Measurements from ENCODE around the gene LAMA2. TPM values are rescaled to one million over a fixed set of nuclear protein-coding genes. Genes with fewer than 3 reads are reported as not detected.
"Not testable (repeated sequence)": the region's sequence is repeated elsewhere in the genome, so short reads cannot be mapped to it uniquely, and the experiment has no call there.

LAMA2 gene
- total RNA-seq, 1 experiment from 2014 or later = 4.2 TPM

GRCh38 chr6:129084406-129084805 is 201.5 kb downstream of the LAMA2 start:
- H3K9me3 ChIP-seq (ENCODE audit: control insufficient read depth, low read depth, low read length) = no peaks in the 10 kb centered on the region
- no peak overlapping the region for H3K9ac ChIP-seq (ENCODE audit: extremely low read depth, insufficient read length, low read length)
- H4K91ac ChIP-seq (ENCODE audit: insufficient read length, low read depth, low read length) = no peak overlapping the region
- no peak overlapping the region for H3K18ac ChIP-seq (ENCODE audit: insufficient read length, low read depth, low read length)
- no peak overlapping the region for H3K27ac ChIP-seq (ENCODE audit: insufficient read length, low read depth, low read length)
- no peak overlapping the region for H2BK15ac ChIP-seq (ENCODE audit: low read depth, low read length)
- no peak overlapping the region for H3K56ac ChIP-seq (ENCODE audit: insufficient read length, low read depth, low read length)
- H3K4me1 ChIP-seq (ENCODE audit: insufficient read depth, low read length) = no peaks in the 10 kb centered on the region
- Mint-ChIP-seq H3K4me1 (peaks cover 3% of the 10 kb centered on the region in 2 experiments; a peak in 2 of 4 replicates), H3K36me3 (ENCODE audit: insufficient read depth in 1 of 3, low read depth in 3 of 3) (peaks cover 0 to 12% (median 4%) of the 10 kb centered on the region in 3 experiments; a peak in 3 of 7 replicates), H3K27ac (no peak overlapping the region), H3K9me3 (peaks cover 8 to 10% of the 10 kb centered on the region in 2 experiments; a peak in 4 of 5 replicates), H3K27me3 (ENCODE audit: low read depth) (no peaks in the 10 kb centered on the region), H3K4me3 (no peak overlapping the region)
- no peaks in the 10 kb centered on the region for H3K23me2 ChIP-seq (ENCODE audit: insufficient read length, low read depth, low read length, poor library complexity, severe bottlenecking)
- H3K4ac ChIP-seq (ENCODE audit: low read depth, low read length) = no peak overlapping the region
- H4K20me1 ChIP-seq (ENCODE audit: control insufficient read depth, insufficient read depth, insufficient read length) = no peaks in the 10 kb centered on the region
- no peak overlapping the region for H4K8ac ChIP-seq (replicated peaks; ENCODE audit: insufficient read length, low read depth, low read length)
- H2BK5ac ChIP-seq (ENCODE audit: insufficient read length, low read length) = no peak overlapping the region
- no peaks in the 10 kb centered on the region for H3K27me3 ChIP-seq (ENCODE audit: insufficient read depth, low read length)
- H3K23ac ChIP-seq (ENCODE audit: insufficient read length, low read depth, low read length) = no peak overlapping the region
- no peak overlapping the region for H2BK12ac ChIP-seq (ENCODE audit: insufficient read length, low read depth, low read length)
- no peak for DNase-seq
- TF ChIP-seq, protein P1, sequence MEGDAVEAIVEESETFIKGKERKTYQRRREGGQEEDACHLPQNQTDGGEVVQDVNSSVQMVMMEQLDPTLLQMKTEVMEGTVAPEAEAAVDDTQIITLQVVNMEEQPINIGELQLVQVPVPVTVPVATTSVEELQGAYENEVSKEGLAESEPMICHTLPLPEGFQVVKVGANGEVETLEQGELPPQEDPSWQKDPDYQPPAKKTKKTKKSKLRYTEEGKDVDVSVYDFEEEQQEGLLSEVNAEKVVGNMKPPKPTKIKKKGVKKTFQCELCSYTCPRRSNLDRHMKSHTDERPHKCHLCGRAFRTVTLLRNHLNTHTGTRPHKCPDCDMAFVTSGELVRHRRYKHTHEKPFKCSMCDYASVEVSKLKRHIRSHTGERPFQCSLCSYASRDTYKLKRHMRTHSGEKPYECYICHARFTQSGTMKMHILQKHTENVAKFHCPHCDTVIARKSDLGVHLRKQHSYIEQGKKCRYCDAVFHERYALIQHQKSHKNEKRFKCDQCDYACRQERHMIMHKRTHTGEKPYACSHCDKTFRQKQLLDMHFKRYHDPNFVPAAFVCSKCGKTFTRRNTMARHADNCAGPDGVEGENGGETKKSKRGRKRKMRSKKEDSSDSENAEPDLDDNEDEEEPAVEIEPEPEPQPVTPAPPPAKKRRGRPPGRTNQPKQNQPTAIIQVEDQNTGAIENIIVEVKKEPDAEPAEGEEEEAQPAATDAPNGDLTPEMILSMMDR (conservative IDR thresholded peaks at IDR 0.05) = no peak
- H3K4me2 ChIP-seq (ENCODE audit: insufficient read depth, insufficient read length, low read length) = no peak overlapping the region
- no peak overlapping the region for H2AK5ac ChIP-seq (ENCODE audit: insufficient read length, low read length)
- H4K5ac ChIP-seq (ENCODE audit: insufficient read length, low read depth, low read length) = no peak overlapping the region
- H3K79me1 ChIP-seq (ENCODE audit: insufficient read depth, low read depth, low read length, poor library complexity, severe bottlenecking) = no peaks in the 10 kb centered on the region
- no peak overlapping the region for H2BK120ac ChIP-seq (ENCODE audit: low read depth, low read length, poor library complexity, severe bottlenecking)
- H2AFZ ChIP-seq (ENCODE audit: low read length) = no peak overlapping the region
- H3T11ph ChIP-seq (ENCODE audit: low read length) = no peak overlapping the region
- no peak overlapping the region for H3K14ac ChIP-seq (ENCODE audit: insufficient read depth, low read length)
- H2BK20ac ChIP-seq (ENCODE audit: low read depth, low read length, poor library complexity, severe bottlenecking) = no peak overlapping the region
- no peaks in the 10 kb centered on the region for H3K79me2 ChIP-seq (ENCODE audit: insufficient read depth, low read length)

DNA sequence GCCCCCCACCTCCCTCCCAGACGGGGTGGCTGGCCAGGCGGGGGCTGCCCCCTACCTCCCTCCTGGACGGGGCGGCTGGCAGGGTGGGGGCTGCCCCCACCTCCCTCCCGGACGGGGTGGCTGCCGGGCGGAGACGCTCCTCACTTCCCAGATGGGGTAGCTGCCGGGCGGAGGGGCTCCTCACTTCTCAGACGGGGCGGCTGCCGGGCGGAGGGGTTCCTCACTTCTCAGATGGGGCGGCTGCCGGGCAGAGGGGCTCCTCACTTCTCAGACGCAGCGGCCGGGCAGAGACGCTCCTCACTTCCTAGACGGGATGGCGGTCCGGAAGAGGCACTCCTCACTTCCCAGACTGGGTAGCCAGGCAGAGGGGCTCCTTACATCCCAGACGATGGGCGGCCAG is 205.5 kb downstream of the LAMA2 start:
- H3K36me3 Mint-ChIP-seq (ENCODE audit: insufficient read depth in 1 of 3, low read depth in 3 of 3) = peaks cover 0 to 13% (median 5%) of the 10 kb centered on the region in 3 experiments; a peak in 3 of 7 replicates
- WGBS (ENCODE audit: extremely low coverage, insufficient read length, low lambda C conversion rate) = no CpG with 5 or more reads among the region's 26 CpGs
- H3K27me3 Mint-ChIP-seq (ENCODE audit: low read depth) = not testable (repeated sequence)

More for the DNA sequence above, 205.5 kb downstream of the LAMA2 start:
- not testable (repeated sequence) for H4K5ac ChIP-seq (ENCODE audit: insufficient read length, low read depth, low read length); H4K20me1 ChIP-seq (ENCODE audit: control insufficient read depth, insufficient read depth, insufficient read length); H3K4me1 ChIP-seq (ENCODE audit: insufficient read depth, low read length); H3K9ac ChIP-seq (ENCODE audit: extremely low read depth, insufficient read length, low read length); H3K14ac ChIP-seq (ENCODE audit: insufficient read depth, low read length); H3T11ph ChIP-seq (ENCODE audit: low read length); H3K79me1 ChIP-seq (ENCODE audit: insufficient read depth, low read depth, low read length, poor library complexity, severe bottlenecking); H2BK120ac ChIP-seq (ENCODE audit: low read depth, low read length, poor library complexity, severe bottlenecking); H2BK20ac ChIP-seq (ENCODE audit: low read depth, low read length, poor library complexity, severe bottlenecking); H2BK12ac ChIP-seq (ENCODE audit: insufficient read length, low read depth, low read length); H2BK5ac ChIP-seq (ENCODE audit: insufficient read length, low read length); H4K91ac ChIP-seq (ENCODE audit: insufficient read length, low read depth, low read length); H2AFZ ChIP-seq (ENCODE audit: low read length); H3K79me2 ChIP-seq (ENCODE audit: insufficient read depth, low read length); H2BK15ac ChIP-seq (ENCODE audit: low read depth, low read length); H3K4me3 Mint-ChIP-seq; DNase-seq; H3K4ac ChIP-seq (ENCODE audit: low read depth, low read length); H2AK5ac ChIP-seq (ENCODE audit: insufficient read length, low read length); H3K18ac ChIP-seq (ENCODE audit: insufficient read length, low read depth, low read length); H3K27ac ChIP-seq (ENCODE audit: insufficient read length, low read depth, low read length); H3K27ac Mint-ChIP-seq; H3K56ac ChIP-seq (ENCODE audit: insufficient read length, low read depth, low read length); H4K8ac ChIP-seq (replicated peaks; ENCODE audit: insufficient read length, low read depth, low read length); H3K23me2 ChIP-seq (ENCODE audit: insufficient read length, low read depth, low read length, poor library complexity, severe bottlenecking); H3K23ac ChIP-seq (ENCODE audit: insufficient read length, low read depth, low read length); H3K4me1 Mint-ChIP-seq; H3K9me3 ChIP-seq (ENCODE audit: control insufficient read depth, low read depth, low read length); H3K4me2 ChIP-seq (ENCODE audit: insufficient read depth, insufficient read length, low read length); H3K27me3 ChIP-seq (ENCODE audit: insufficient read depth, low read length)
- H3K9me3 Mint-ChIP-seq = peaks cover 10 to 11% of the 10 kb centered on the region in 2 experiments; a peak in 4 of 5 replicates
